Keratinocyte (primary cell): ENCODE results near the gene PTGR3.

Experiments
- CTCF ChIP-seq, 3 experiments: IDR thresholded peaks in 1 of 3; conservative IDR thresholded peaks in 1 of 3; optimal IDR thresholded peaks in 1 of 3; 2 replicates in 2 of 3; 3 replicates in 1 of 3; pipeline versions ENCODE3 to v1.5.1; 2011; ENCODE audit warnings: low read length in 3 of 3, mild to moderate bottlenecking in 3 of 3, moderate library complexity in 2 of 3, control low read depth in 1 of 3, inconsistent platforms in 1 of 3; ENCODE audit not compliant: insufficient read depth in 2 of 3; ENCODE audit errors: extremely low read depth in 1 of 3
- EZH2 ChIP-seq: IDR thresholded peaks from one replicate; pipeline ENCODE4 v1.6.1; 2012; ENCODE audit warnings: inconsistent platforms, mild to moderate bottlenecking, low read length, moderate library complexity

GRCh38 chr18:75238100-75238499, 29.2 kb upstream of the PTGR3 start:
- no peak for TF ChIP-seq CTCF (optimal IDR thresholded peaks at IDR 0.05 in 1 of 3, IDR thresholded peaks at IDR 0.05 in 1 of 3, conservative IDR thresholded peaks at IDR 0.05 in 1 of 3; ENCODE audit: extremely low read depth in 1 of 3, insufficient read depth in 2 of 3, low read length in 3 of 3)
- TF ChIP-seq EZH2: no peak
